GM18526 (cell line): ENCODE results near the gene CAD.

ENCODE experiments used
- POLR2A ChIP-seq: IDR thresholded peaks from 3 replicates; pipeline ENCODE4 v1.6.1; 2011; ENCODE audit not compliant: insufficient read length; ENCODE audit errors: extremely low read depth

Gene CAD

DNA sequence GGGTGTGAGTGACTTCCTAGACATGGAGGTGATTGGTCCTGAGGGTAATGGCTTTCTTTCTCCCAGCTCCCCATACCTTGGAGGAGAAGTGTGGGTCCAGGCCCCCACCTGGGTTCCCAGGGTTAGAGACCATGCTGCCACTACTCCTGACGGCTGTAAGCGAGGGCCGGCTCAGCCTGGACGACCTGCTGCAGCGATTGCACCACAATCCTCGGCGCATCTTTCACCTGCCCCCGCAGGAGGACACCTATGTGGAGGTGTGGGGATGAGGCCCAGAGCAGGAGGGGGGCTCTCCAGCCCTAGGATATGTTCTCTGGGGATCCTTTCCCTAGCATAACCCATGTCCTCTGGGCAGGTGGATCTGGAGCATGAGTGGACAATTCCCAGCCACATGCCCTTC lies 21.8 kb downstream of the CAD start:
- TF ChIP-seq POLR2A, result no peak

DNA sequence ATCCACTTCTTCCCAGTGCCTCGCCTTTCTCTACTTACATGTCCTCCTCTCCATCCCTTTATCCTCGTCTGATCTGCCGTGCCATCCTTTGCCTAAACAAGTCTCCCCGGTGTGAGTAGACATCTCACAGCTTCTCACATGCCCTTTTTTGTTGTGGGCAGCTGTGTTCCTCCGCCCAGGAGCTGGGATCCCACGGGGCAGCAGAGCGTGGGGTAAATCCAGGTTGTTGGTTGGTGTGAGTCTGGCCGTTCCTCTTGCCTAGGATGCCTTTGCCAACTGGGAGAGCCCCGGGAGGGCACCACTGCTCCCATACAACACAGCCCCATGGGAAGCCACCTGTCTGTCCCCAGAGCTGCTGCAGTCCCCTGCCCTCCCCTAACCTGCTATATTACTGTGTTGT lies 23.2 kb downstream of the CAD start:
- no peak for TF ChIP-seq POLR2A

DNA sequence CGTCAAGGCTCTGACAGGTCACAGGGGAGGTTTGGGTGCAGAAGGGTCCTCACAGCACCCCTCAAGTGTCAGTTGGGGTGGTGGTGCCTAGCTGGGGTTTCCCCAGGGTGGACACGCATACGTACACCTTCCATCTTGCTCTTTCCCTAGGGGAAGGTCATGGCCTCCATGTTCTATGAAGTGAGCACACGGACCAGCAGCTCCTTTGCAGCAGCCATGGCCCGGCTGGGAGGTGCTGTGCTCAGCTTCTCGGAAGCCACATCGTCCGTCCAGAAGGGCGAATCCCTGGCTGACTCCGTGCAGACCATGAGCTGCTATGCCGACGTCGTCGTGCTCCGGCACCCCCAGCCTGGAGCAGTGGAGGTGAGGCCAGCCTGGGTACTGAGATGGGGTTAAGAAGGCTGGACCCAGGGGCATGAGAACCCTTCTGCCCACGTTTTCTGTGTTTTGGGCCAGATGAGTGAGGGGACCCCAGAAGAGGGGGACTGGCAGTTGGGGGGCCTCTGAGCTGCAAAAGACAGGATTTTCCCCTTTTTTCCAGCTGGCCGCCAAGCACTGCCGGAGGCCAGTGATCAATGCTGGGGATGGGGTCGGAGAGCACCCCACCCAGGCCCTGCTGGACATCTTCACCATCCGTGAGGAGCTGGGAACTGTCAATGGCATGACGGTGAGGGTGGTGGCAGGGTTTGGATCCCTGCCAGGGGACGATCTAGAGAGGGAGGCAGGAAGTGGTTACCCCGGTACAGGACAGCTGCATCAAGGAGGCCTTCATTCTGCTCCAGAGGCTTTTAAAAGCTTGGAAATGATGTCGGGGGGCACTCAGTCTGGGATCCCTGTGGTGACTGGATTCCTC lies 24.8 kb downstream of the CAD start:
- TF ChIP-seq POLR2A, result no peak

DNA sequence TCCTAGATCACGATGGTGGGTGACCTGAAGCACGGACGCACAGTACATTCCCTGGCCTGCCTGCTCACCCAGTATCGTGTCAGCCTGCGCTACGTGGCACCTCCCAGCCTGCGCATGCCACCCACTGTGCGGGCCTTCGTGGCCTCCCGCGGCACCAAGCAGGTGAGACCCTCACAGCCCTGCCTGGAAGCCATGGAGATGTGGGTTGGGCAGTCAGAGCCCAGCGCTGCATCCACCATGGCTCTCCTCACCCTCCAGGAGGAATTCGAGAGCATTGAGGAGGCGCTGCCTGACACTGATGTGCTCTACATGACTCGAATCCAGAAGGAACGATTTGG lies 25.4 kb downstream of the CAD start:
- no peak for TF ChIP-seq POLR2A

DNA sequence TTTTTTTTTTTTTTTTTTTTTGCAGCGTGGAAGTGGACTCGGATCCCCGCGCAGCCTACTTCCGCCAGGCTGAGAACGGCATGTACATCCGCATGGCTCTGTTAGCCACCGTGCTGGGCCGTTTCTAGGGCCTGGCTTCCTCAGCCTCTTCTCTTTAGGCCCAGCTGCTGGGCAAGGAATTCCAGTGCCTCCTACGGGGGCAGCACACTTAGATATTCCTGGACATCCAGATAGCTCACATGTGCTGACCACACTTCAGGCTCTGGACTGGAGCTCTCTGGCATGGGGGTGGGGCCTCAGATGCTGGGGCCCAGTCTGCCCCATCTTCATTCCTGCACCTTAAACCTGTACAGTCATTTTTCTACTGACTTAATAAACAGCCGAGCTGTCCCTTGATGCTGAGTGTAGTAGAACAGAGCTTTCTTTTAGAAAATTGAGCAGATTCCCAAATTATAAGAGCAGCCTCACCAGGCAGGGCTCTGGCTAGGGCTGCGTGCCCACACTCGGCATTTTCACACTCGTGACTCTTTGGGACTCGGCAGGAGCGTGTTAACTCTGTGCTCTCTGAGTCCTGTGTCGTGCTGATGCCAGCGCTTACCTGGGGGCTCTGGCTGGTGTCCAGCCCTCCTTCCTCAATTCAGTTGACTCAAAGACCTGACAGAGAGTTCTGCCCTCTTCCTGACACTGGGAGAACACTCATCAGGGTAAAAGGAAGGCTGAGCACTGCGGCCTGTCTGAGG lies 26.4 kb downstream of the CAD start:
- TF ChIP-seq POLR2A, result no peak

DNA sequence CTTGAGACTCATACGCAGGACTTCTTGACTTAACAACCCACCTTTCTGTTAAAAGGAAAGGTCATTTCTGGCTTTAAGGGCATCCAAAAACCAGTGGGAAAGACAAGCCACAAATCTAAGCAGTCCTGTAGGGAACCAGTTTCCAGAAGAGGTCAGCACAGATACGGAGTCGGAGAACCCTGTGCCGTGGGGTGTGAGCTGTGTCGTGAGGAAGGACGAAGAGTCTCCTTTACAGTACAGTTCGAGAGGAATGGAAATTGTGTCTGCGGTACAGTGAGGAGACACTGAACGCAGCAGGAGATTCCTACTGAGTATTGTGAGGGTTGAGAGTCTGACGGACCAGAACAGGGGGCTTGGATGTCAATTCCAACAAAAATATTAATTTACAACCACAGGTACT lies 27.9 kb downstream of the CAD start:
- TF ChIP-seq POLR2A, result no peak

DNA sequence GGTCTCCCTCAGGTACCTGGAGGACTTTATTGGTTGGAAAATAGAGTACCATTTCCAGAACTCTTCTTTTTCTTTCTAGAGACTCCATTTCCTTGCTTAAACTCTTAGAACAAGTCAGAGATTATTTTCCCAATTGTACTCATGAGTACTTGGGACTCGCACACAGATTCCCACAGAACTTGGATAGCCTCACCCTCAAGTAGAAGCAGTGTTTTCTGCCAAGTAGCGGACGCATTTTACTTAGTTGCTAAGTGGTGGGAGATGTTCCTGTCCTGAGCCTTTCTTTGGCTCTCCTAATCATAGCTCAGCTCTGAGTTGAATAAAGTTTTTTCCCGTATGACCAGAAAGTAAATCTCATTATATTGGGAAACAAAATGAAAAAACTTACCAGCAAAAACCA lies 28.5 kb downstream of the CAD start:
- no peak for TF ChIP-seq POLR2A

DNA sequence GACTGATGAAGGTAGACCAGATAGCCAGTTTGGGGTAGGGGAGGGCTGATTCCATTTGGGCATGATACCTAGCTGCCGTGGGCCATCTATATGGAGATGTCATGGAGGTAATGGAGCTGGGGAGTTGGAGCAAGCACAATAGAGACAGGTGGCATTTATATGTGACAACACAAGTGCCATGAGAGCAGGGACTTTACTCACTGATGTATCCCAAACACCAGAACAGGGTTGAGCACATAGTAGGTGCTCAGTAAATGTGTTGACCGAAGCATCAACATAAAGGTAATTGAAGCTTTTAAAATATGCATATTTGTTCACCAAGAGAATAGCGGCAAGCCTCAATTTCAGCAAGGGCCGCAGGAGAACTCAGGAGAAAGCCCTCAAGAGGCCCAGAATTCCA lies 30.7 kb downstream of the CAD start:
- no peak for TF ChIP-seq POLR2A

DNA sequence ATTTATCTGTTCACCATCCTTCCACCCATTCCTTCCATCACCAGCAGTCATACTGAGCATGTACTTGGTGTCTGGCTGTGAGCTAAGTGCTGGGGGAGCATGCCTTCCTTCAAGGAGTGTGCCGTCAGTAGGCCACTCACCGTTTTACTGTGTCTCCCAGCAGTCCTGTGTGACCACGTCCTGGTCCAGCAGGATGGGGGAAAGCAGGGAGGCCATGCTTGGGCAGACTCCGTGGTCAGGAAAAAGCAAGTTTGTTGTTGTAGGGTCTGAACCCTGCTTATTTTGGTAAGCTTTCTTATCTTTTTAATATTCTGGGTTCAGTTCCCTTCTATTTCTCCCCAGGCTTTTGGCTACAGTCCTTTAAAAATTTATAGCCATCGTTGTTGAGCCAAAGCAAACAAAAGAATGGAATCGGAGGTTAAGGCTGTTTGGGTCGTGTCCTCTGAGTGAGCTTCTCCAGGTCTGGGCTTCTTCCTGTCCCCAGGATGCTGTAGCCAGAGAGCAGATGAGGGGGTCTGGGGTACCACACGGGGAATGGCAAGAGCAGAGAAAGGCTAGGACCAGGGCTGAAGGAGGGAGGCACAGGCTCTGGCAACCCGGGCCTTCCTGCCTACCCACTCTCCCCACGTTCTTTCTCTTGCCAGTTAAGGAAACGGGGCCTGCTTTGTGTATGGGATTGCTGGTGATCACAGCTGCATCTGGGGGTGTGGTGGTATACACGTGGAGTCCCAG lies 32.2 kb downstream of the CAD start:
- TF ChIP-seq POLR2A, result no peak

DNA sequence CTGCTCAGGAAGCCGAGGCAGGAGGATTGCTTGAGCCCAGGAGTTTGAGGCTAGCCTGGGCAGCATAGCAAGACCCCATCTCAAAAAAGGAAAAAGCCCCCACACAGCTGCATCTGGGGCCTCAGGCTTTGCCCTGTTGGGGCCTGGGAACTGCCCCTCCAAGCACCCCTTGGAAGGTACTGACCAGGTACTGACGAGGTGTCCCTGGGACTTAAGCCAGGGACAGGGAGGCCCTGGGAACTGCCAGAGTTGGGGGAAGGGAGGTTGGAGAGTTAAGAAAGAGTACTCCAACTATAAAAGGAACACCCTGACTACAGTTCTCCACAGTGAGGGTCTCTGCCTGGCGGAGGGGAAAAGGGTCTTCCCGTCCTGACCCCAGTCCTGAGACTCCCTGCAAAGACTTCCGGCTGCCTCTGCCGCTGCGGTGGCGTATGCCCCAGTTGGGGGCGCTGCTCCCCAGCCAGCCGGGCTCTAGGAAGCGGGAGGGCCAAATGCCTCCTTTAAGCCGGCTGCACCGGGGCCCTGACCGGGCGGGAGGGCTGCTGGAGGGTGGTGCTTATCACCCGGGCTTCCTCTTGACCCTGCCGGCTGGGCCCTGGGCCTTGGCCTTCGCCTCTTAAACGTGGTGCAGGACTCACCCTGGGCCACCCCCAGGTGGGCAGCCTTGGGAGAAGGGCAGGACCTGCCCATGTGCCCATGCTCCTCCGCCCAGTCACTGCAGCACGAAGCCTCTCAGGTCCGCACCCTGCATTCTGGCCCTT lies 32.9 kb downstream of the CAD start:
- no peak for TF ChIP-seq POLR2A

DNA sequence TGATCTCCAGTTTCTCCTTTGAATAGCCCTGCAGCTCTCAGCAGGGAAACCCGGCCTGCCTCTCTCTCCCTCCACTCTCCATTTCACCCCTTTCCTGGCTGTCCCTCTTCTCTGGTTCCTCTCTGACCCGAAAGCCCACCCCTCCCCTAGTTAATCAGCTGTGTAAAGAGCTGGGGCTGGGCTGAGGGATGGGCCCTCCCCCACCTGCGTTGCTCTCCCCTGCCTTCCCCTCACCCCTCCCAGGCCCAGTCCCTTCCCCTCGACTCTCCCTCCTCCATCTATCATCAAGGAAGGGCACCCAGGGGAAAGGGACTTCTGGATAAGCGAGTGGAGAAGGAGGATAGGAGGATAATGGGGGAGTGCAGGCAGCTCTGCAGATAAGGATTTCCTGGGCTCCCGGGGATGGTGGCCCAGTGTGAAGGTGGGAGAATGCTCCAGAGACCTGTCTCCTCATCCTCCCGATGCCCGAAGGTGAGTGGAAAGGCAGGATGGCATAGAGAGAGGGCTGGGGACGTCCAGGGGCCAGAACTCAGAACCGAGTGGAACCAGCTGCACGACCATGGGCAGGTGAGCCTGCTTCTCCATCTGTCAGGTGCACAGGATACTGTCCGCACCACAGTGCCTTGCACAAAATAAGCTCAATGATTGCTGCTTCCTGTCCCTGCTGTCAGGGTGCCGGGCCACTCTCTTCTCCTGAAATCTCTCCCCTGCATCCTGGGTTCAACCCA lies 33.6 kb downstream of the CAD start:
- TF ChIP-seq POLR2A, result no peak

DNA sequence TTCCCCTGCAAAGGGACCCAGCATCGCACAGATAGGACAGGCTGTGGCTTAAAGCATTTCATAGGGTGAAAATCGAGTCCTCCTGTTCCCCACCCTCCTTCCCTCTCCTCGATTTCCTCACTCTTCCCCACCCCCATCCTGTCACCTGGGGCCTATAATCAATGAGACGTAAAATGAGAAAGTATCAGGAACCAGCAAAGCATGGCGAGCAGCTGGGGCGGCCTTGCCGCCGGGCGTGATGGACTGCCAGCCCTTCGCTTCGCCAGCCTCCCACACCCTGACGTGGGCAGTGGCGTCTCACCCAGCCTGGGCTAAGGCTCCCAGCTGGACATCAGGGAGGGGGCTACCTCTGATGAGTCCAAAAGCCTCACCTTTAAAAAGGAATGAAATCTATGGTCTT lies 34.6 kb downstream of the CAD start:
- no peak for TF ChIP-seq POLR2A

DNA sequence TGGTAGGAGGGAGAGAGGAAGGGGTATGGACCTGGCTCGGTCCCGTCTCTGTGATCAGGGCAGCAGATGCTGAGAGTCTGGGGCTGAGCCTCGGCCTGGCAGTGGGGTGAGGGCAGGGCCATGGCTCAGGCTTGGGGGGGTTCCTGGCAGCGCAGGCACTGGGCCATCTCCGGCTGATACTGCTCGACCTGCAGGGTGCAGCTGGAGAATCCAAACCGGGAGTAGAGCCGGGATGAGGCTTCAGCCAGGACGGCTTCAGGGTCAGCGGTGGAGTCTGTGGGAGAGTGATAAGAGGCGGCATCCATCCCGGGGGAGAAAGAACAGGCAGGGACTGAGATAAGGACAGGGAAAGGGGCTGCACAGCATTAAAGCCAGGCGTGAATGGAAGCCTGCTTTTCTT lies 38.0 kb downstream of the CAD start:
- no peak for TF ChIP-seq POLR2A

DNA sequence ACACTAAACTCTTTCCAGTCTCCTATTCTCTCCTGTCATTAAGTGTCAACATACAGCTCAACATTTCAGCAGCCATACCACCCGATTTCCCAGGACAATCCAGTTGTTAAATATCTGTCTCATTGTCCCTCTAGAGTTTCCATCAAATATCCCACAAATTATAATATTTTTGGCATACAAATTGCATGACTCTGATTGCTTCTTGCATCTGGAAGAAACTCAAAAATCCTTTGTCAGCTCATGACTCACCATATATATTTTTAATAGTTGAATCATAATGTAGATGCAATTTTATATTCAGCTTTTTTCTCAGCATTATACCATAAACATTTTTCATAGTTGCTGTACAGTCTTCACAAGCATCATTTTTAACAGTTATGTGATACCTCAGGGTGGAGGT lies 38.5 kb downstream of the CAD start:
- no peak for TF ChIP-seq POLR2A
